Neural cell (in vitro differentiated cells): ENCODE results near the gene COL21A1.

Experiments used
- EP300 ChIP-seq: fragments of 450-650 bp; conservative IDR thresholded peaks from 2 replicates; pipeline ENCODE4 v1.6.1; 2014; ENCODE audit warnings: antibody characterized with exemption, mild to moderate bottlenecking, moderate library complexity; ENCODE audit not compliant: poor library complexity, severe bottlenecking
- EZH2 ChIP-seq: fragments of 200-600, 300-800 bp; shearing (Covaris generic), sonication (generic); IDR thresholded peaks from 2 replicates; pipeline ENCODE4 v1.6.1; 2014; ENCODE audit warnings: antibody characterized with exemption, low read length, borderline replicate concordance, mild to moderate bottlenecking; ENCODE audit not compliant: insufficient read depth, poor library complexity, severe bottlenecking
- TF ChIP-seq, protein P1 (sequence below): fragments of 450-650 bp; IDR thresholded peaks from 2 replicates; pipeline ENCODE4 v1.5.1; 2014; ENCODE audit warnings: antibody characterized with exemption, mild to moderate bottlenecking, moderate library complexity; ENCODE audit not compliant: poor library complexity, severe bottlenecking
- TF ChIP-seq, protein P2 (sequence below): IDR thresholded peaks from 2 replicates; pipeline ENCODE4 v1.6.1; 2012; ENCODE audit warnings: borderline replicate concordance

- no peak for TF ChIP-seq EP300
- TF ChIP-seq, protein P1, sequence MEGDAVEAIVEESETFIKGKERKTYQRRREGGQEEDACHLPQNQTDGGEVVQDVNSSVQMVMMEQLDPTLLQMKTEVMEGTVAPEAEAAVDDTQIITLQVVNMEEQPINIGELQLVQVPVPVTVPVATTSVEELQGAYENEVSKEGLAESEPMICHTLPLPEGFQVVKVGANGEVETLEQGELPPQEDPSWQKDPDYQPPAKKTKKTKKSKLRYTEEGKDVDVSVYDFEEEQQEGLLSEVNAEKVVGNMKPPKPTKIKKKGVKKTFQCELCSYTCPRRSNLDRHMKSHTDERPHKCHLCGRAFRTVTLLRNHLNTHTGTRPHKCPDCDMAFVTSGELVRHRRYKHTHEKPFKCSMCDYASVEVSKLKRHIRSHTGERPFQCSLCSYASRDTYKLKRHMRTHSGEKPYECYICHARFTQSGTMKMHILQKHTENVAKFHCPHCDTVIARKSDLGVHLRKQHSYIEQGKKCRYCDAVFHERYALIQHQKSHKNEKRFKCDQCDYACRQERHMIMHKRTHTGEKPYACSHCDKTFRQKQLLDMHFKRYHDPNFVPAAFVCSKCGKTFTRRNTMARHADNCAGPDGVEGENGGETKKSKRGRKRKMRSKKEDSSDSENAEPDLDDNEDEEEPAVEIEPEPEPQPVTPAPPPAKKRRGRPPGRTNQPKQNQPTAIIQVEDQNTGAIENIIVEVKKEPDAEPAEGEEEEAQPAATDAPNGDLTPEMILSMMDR: no peak
- TF ChIP-seq EZH2: no peak
- TF ChIP-seq, protein P2, sequence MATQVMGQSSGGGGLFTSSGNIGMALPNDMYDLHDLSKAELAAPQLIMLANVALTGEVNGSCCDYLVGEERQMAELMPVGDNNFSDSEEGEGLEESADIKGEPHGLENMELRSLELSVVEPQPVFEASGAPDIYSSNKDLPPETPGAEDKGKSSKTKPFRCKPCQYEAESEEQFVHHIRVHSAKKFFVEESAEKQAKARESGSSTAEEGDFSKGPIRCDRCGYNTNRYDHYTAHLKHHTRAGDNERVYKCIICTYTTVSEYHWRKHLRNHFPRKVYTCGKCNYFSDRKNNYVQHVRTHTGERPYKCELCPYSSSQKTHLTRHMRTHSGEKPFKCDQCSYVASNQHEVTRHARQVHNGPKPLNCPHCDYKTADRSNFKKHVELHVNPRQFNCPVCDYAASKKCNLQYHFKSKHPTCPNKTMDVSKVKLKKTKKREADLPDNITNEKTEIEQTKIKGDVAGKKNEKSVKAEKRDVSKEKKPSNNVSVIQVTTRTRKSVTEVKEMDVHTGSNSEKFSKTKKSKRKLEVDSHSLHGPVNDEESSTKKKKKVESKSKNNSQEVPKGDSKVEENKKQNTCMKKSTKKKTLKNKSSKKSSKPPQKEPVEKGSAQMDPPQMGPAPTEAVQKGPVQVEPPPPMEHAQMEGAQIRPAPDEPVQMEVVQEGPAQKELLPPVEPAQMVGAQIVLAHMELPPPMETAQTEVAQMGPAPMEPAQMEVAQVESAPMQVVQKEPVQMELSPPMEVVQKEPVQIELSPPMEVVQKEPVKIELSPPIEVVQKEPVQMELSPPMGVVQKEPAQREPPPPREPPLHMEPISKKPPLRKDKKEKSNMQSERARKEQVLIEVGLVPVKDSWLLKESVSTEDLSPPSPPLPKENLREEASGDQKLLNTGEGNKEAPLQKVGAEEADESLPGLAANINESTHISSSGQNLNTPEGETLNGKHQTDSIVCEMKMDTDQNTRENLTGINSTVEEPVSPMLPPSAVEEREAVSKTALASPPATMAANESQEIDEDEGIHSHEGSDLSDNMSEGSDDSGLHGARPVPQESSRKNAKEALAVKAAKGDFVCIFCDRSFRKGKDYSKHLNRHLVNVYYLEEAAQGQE: no peak
These were observed 95.7 kb downstream of the COL21A1 start for GRCh38 chr6:56151609-56152224.
